HG03521 (cell line): ENCODE data around the gene ATXN1.

ENCODE experiments used
- ATAC-seq: cut with Tn5 transposase; IDR thresholded peaks from one replicate; pipeline ENCODE4 v1.9.1; 2021; ENCODE audit warnings: mild to moderate bottlenecking, moderate library complexity; ENCODE audit not compliant: unreplicated experiment

ATXN1 gene

GRCh38 chr6:16326971-16327776 lies 434.1 kb downstream of the ATXN1 start:
- no peak for ATAC-seq

GRCh38 chr6:16326531-16326930 lies 434.7 kb downstream of the ATXN1 start:
- no peak for ATAC-seq

- no peak for ATAC-seq
Observed at GRCh38 chr6:16324606-16325225, 436.5 kb downstream of the ATXN1 start.

GRCh38 chr6:16324184-16324583 lies 437.1 kb downstream of the ATXN1 start:
- ATAC-seq, result no peak

DNA sequence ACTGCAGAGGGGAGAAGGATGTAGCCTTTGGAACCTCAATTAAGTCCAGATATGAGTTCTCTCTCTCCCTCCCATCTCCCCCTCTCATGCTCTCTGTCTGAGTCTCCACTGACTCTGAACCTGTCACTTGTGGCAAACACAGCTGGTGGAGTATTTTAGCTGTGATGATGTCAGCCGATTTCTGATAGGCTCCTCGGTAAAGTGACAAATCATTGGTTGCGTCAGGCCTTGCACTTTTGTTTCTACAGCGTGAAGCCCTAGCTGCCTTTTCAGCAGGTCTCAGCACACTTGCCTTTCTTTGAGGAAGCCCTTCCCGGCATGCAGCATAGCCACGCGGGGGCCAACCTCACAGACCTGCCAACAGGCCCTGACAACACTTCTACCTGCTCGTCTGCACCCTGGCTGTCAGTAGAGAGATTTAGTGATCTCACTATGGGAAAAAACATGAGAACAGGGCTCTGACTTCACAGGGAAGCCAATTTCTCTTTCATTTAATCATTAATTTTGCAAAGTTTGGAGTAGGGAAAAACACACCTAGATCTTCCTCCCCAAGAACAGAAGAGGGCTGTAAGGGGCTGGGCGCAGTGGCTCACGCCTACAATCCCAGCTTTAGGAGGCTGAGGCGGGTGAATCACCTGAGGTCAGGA lies 438.5 kb downstream of the ATXN1 start:
- peak; percentile 85 for ATAC-seq

DNA sequence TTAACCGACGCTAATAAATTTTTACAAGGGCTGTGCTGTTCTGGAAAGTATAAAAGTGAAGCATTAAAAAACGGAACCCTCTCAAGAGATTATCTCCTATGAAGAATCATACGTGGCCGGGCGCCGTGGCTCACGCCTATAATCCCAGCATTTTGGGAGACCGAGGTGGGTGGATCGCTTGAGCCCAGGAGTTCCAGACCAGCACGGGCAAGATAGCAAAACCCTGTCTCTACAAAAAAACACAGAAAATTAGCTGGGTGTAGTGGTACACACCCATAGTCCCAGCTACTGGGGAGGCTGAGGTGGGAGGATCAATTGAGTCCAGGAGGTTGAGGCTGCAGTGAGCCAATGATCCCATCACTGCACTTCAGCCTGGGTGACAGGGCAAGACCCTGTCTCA lies 439.4 kb downstream of the ATXN1 start:
- ATAC-seq, result no peak

DNA sequence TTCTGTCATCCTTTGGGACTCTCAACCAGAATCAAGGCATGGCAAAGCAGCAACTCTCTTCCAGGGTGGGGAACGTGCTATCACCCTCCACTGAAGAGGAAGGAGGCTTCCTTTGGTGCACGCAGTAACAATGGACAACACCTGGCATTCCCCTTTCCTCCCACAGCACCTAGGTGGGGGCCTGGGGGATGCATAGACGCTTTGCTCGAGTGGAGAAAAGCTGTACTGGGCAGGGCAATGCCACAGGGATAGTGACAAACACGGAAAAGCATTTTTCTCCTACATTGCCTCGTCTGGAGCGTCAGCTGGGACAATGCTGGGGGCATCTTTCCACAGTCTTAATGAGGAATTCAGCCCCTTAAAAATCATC lies 439.9 kb downstream of the ATXN1 start:
- no peak for ATAC-seq

DNA sequence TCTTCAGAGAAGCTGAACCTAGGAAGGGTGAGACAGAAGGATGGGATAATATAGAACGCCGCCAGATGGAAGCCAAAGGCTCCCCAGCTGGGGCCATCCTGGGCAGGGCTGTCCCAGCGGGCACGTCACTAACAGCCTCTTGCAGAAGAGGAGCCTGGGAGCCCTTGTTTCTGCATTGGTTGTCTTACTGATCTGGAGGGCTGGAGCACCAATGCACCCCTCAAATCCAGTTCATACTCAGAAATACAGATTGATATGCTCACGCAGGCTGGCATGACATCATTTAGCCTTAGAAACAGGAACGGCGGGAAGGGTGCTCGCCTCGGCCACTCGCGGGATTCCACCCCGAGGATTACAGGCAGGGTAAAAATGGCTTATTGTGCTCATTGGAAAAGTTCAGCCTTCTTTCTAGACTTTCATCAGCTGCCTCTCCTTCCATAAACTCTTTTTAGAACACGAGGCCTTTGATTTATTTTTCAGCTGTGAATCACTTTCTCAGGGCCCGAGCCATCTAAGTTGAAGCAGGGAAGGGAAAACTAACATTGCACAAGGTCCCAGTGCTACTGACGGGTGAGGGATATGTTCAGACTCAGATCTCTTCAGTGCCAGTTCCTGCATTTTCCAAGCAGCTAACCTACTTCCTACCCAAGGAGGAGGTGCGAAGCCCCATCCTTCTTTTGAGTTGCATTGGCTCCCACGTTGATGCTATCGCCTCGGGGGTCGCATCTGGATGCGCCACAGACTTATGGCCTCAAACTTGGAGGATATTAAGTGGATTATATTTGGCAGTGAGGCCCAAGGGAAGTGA lies 440.5 kb downstream of the ATXN1 start:
- no peak for ATAC-seq

DNA sequence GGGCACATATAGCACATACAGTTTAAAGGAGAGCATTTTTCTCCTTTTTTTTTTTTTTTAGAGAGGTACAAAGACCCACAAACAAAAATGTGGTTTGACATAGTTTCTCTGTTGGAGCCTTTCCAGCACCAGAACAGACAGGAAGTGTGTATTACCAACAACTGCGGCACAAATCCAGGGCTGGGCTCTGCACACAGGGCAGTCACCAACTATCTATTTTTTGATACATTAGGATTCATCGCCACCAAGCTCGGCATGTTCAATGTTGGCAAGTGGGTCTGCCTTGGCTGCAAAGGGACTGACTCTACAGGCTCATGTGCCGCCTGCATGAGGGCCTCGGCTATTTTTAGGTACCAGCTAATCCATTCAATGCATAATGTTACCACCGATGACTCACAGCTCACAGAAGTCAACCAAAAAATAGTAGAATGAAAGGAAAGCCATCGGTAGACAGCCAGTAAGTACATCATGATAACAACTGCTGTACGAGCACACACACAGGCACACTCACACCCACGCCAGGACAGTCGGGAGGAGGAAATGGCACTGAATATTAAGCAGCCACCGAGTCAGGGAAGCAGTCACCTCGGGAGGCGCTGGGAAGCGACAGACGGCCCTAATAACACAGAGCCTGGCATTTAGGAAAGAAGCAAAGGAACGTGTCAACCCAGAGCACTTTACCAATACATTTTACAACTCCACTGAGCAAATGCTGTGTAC lies 441.3 kb downstream of the ATXN1 start:
- peak; percentile 47 for ATAC-seq

DNA sequence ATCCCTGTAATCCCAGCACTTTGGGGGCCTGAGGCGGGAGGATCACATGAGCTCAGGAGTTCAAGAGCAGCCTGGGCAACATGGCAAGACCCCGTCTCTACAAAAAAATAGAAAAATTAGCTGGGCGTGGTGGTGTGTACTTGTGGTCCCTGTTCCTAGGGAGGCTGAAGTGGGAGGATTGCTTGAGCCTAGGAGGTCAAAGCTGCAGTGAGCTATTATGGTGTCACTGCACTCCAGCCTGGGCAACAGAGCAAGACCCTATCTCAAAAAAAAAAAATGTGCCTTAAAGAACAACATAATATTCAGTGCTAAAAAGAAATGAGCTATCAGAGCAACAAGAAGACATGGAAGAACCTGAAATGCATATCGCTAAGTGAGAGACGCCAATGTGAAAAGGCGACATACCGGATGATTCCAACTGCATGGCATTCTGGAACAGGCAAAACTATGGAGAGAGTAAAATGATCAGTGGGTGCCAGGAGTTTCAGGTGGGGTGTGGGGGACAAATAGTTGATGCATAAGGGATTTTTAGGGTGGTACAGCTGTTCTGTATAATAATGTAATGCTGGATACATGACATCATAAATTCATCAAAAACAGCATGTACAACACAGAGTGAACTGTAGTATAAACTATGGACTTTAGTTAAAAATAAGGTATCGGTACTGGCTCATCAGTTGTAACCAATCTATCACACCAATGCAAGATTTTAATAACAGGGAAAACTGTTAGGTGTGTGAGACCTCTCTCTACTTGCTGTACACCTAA lies 442.1 kb downstream of the ATXN1 start:
- no peak for ATAC-seq

DNA sequence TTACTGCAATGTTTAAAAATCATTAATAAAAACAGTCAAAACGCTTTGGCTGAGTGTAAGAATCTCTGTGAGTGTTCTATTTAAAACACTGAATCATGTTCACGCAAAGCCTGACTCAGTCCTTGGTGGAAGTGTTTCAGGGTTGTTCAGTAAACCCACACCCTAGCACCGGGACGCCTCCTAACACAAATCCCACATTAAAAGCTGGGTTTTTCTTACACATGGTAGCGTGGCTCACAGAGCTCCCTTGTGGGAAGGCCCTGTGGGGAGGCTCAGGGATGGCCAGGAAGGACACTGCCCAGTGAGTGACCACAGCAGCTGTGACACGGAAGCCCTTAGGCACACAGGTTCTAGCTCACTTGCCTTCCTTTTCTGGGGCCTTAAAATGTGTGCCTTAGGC lies 442.7 kb downstream of the ATXN1 start:
- no peak for ATAC-seq

DNA sequence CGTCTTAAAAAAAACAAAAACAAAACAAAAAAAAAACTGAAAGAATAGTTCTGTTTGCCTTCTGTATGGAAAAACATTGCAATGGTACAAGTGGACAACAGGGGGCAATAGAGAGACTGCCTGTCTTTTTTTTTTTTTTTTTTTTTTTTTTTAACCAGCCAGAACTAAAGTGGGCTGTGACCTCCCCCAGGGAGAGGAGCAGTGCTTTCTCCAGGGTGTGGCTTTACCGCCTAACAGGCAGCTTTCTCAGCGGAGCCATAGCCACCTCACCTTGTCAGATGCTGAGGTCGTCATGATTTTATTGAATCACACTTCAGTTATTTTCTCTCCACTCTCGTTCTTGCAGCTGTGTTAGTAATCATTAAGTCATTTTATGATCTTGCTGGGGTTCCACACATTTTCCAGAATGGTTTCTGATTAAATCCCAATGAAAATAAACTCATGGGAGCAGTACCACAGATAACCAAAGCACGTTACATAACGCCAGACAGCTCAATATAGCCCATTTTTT lies 444.5 kb downstream of the ATXN1 start:
- ATAC-seq, result no peak

DNA sequence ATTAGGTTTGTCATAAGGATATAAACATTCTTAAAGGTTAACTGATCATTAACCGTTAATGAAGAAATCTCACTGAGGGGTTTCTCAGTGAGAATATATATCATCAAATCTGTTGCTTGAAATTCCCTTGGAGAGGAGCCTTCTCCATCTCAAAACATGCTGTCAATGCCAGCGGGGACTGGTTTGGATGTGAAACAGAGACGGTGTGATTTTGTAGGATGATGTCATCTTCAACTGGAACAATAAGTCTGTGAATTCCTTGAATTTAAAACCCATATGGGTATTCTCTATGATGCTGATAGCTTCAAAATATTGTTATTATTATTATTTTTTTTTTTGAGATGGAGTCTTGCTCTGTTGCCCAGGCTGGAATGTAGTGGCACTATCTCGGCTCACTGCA lies 447.0 kb downstream of the ATXN1 start:
- no peak for ATAC-seq

GRCh38 chr6:16313732-16314131 lies 447.5 kb downstream of the ATXN1 start:
- no peak for ATAC-seq

DNA sequence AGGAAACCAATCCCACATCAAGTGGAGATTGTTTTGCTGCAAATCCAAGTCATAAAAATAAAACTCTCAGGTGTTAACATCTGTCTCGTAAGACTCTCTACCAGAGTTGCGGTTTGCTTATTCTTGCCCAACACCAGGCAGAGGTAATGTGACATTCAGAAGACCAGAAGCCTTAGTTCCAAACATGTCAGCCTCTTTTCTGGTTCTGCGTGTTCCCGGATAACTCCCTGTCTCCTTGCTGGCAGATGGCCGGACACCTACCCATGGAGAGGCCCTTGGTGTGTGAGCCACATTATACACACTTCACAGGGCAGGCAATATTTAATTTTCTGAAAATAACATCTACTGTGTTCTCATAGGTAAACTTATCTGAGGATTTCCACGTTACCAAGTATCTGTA lies 449.5 kb downstream of the ATXN1 start:
- no peak for ATAC-seq

DNA sequence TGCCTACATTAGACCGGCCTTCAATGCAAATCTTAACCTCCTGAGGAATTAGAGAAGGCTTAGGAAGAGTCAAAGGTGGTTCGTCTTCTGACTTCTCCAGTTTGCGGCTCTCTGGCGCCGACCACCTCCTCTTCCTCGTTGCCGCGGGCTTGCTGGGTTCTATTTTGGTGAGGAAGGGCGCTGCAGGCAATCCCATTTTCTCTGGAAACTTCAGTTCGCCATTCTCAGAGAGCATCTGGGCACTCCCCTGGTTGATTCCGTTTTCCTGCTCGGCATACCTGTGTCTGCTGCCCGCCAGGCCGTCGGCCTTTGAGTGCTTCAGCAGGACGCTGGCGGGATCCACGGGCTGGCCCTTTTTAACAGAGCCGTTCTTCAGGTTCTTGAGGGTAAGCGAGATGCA lies 454.9 kb downstream of the ATXN1 start:
- ATAC-seq, result no peak

DNA sequence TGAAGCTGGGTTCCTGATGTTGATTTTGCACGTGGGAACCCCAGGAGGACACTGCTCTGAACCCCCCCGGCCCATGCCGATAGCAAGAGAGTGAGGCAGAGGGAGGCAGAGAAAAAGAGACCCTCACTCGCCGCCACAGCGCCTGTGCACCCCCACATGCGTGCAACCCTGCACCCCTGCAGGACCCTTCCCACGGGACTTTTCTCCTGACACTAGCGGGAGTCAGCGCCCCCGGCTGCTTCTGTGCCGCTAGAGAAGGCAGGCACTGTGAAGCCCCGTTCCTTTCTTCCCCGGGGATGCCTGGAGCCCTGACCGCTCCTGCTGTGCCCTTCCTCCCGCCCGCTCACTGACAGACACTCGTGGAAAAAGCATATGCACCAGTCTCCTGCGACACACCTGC lies 455.5 kb downstream of the ATXN1 start:
- ATAC-seq, result peak; percentile 23

GRCh38 chr6:16305246-16305725 lies 456.0 kb downstream of the ATXN1 start:
- peak; percentile 69 for ATAC-seq

GRCh38 chr6:16302721-16303552 lies 458.3 kb downstream of the ATXN1 start:
- no peak for ATAC-seq
